HG03442 (cell line): ENCODE results near the gene U2SURP.

Source experiments
- ATAC-seq: cut with Tn5 transposase; IDR thresholded peaks from one replicate; pipeline ENCODE4 v1.9.1; 2021; ENCODE audit warnings: mild to moderate bottlenecking, moderate library complexity; ENCODE audit not compliant: unreplicated experiment

U2SURP gene

DNA sequence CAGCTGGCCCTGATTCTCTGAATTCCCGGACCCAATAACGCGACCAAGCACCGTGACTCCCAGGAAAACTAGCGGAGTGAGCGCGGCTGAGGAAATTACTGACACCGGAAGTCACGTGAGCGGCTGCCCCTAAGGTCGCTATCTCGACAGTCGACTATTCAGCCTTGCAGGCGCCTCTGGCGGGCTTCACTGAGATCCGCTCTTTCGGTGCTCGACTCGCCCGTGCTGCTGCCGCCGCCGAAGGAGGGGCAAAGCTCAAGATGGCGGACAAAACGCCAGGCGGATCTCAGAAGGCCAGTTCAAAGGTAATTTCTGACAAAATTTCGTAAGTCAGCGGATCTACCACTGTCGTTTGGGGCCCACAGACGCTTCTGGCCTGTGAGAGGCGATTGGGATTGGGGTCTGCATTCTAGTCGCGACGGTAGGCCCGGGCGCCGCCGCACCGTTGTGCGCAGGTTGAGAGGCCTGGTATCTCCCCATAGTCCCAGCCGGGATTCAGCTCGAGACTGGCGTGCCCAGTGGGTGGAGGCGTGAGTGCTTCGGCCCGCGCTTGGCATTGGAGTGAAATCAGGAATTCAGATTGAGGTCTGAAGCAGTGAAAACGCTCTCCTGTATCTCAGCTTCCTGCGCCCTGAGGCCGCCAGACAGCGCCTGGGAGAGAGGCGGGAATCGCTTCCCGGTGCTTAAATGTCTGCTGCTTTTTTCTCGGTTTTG lies at the start of gene U2SURP:
Gene U2SURP, plus strand, starts transcription at position 202 of the 714 bp plus-strand sequence. Its CDS starts 59 bp downstream, at position 261.
- ATAC-seq, result peak; percentile 87

- ATAC-seq, result no peak
Observed at GRCh38 chr3:142951794-142952193, 49.6 kb upstream of the U2SURP start.

GRCh38 chr3:142952272-142953193 lies 48.8 kb upstream of the U2SURP start:
- ATAC-seq, result no peak

DNA sequence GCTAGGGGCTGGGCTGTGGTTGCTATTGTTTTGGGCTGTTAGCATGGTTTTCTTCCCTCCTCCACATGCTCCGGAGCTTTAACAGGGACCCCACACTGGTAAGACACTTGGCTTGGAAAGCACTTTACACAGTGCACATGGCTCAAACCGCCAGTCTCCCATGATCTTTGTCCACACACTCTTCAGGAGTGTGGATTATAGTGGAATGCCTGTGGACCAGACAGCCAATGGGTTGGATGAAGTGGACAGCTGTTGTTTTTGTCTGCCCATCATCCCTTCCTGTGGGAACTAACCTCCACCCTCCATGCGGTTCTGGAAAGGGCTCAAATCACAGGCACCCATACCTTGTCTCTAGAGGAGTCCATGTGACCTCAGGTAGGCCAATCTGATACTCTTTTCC lies 47.9 kb upstream of the U2SURP start:
- no peak for ATAC-seq

GRCh38 chr3:142958707-142959106 lies 42.7 kb upstream of the U2SURP start:
- ATAC-seq, result no peak

- ATAC-seq, result no peak
Observed at GRCh38 chr3:142960322-142960850, 41.0 kb upstream of the U2SURP start.

DNA sequence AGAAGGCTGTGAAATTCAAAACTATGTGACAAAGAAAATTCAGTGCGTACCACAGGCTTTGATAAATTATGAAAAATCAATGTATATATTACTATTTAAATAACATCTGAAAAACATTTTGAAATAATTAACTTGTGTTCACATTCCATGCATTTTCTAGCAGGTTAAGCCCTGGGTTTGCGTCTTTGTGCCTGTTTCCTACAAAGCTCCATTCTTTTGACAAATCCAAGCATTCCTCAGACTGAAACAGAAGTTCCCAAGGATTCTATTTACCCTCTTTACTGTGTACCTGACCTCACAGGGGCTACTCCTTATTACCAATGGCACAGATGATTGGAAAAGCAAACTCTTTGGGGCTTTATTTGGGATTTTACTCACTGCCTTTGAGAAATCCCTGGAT lies 39.8 kb upstream of the U2SURP start:
- ATAC-seq, result no peak

GRCh38 chr3:142962175-142962519 lies 39.2 kb upstream of the U2SURP start:
- no peak for ATAC-seq

DNA sequence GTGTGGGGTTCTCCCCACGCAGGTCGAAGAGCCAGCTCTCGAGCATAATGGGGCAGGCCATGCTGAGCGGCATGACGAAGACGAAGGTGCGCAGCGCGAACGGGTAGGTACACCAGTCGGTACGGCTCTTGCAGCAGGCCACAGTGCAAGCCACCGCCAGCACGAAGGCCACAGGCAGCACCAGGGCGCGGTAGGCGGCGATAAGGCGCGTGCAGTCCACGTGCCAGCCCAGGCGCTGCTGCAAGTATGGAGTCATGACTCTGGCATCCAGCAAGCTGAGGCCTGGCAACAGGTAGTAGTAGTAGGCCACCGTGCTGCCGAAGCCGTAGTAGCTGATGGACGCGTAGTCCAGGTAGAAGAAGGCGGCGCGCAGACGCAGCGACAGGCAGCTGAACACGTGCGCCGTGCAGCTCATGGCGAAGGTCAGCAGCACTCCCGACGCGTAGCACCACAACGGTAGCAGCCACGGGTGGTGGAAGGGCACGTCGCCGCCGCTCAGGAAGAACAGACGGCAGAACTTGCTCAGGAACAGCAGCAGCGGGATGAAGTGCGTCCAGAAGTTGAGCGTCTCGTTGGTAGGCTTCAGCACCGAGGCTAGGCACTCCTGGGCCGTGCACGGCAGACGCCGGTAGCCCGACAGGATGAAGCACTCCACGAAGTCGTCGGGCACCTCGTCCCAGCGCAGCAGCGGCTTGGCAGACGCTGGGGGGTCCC lies 38.7 kb upstream of the U2SURP start:
- ATAC-seq, result no peak

DNA sequence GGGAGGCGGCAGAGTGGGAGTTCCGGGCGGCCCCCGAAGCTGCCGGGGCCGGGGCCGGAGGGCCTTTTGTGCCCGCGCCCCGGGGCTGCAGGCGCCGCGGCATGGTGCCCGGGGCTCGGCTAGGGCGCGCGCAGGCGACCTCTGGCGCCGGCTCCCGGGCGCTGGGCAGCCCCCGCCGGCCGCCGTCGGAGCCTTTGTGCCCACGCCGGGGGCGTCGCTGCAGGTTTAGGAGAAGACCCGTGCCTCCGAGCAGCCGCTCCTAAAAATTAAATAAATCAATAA lies 38.2 kb upstream of the U2SURP start:
- ATAC-seq, result no peak

GRCh38 chr3:142963516-142964448 lies 37.6 kb upstream of the U2SURP start, which contains the start of gene PAQR9:
Gene PAQR9 (minus strand): TSS chr3:142963674. CDS start chr3:142963336, 338 bp downstream.
- ATAC-seq, result no peak

DNA sequence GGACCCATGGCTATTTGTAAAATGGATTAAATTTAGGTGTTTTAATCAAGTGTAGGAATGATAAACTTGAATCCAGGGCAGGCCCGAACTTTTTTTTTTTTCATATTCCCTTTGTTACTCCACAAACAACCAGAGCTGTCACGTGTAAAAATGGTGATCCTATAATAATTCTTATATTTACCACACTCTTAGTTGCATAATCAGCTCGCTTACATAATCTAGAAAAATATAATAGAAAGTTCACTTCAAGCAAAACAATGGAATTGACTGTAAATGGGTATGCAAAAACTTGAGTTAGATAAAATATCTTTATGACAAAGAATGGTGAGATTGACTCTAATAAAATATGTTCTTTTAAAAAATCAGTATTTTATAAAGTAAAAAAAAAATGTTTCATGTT lies 35.8 kb upstream of the U2SURP start:
- ATAC-seq, result no peak

GRCh38 chr3:142966808-142967207 lies 34.6 kb upstream of the U2SURP start:
- no peak for ATAC-seq

DNA sequence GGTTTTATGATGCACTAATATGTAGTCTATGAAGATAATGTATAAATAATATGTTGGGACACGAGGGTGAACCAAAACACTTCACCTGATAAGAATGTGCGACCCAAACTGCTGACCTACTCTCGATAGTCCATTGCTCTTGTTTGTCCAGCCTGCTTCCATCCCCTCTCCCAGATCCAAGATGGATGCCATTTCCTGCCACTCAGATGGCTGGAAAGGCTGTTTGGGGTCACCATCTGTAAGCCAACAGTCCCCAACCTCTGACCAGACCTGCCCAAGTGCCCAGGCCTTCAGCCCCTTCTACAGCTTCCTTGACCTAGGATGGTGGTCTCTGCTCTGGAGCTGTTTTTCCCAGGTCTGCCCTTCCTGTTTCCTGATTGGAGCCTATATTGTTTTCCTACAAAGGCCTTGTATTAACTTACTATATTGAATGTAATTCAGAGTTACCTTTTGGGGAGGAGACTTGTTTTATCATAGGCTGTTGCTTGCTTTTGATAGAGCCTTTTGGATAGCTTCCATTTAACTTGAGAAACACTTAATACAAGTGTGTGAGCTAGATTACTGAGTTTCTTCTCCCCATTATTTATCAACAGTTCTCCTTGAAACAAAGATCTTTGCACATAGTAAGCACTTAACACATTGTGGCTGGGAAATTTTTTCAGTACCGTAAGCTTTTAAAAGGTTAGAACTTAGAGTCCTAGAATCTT lies 32.9 kb upstream of the U2SURP start:
- ATAC-seq, result no peak

DNA sequence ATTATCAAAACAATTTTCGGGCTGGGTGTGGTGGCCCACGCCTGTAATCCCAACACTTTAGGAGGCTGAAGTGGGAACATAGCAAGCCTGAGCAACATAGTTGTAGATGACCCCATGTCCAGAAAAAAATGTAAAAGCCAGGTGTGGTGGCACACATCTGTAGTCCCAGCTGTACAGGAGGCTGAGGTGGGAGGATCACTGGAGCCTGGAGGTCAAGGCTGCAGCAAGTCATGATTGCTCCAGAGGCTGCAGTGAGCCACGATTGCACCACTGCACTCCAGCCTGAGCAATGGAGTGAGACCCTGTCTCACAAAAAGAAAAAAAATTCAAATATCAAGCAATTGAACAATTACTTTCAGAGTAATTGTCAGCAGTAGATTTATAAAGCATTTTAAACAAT lies 29.9 kb upstream of the U2SURP start:
- no peak for ATAC-seq

DNA sequence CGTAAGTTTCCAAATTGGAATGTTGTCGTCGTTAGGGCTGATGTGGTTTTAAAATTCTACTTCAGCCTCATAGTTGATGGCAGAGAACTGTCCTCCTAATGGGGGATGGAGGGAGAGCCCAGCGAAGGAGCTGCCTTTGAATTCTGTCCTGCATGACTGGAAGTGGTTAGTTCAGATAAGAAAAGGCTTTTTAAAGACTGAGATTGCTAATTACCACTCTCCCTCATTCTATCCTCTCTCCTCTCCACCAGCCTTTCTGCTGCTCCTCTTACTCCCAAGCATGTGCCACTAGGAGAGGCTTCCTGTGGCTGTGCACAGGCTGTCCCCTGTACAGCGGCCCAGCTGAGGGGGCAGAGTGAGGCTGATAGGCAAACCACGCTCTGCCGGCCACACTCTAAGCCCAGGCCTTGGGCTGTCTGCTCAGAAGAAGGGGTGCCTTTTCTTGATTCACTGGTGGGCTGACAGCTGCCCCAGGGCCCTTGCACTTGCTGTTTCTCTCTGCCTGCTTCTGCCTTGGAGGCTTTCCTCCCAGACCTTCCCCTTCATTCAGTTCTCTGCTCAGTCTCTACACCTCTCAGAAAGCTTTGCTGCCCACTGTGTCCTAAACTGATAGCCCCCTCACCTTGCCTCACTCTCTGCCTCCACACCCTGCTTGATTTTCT lies 29.1 kb upstream of the U2SURP start:
- ATAC-seq, result no peak

DNA sequence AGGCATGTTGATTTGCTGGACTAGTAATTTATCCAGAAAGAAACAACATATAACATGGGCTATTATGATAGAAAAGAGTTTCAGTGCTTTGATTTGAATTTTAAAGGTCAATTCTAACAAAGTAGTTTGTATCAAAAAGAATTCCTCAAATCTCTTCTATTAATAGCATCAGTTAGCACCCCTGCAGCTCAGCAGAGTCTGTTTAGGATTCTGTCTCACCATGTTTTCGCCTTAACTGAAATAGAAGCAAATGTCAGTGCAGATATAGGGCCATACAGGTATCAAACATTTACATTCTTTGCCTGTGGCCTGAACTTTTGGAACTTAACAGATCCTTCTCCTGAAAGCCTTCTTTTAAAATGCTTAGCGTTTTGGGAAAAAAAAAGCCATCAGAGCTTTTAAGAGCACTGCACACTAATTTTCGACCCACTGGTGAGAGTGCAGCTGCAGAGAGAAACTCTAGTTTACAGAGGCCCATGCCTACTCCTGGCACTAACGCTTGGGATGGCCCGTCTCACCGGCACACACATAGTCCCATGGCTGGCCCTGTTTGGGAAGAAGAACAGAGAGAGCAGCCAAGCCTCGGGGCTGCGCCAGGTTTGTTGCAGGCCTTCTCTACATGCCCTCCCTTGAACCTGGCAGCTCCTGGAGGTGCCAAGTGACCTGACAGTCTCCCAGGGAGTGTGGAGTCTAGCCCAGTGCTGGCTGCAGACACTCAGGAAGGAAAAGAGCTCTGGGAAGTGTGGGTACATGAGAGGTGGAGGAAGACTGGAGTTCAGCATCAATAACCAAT lies 28.0 kb upstream of the U2SURP start:
- no peak for ATAC-seq

DNA sequence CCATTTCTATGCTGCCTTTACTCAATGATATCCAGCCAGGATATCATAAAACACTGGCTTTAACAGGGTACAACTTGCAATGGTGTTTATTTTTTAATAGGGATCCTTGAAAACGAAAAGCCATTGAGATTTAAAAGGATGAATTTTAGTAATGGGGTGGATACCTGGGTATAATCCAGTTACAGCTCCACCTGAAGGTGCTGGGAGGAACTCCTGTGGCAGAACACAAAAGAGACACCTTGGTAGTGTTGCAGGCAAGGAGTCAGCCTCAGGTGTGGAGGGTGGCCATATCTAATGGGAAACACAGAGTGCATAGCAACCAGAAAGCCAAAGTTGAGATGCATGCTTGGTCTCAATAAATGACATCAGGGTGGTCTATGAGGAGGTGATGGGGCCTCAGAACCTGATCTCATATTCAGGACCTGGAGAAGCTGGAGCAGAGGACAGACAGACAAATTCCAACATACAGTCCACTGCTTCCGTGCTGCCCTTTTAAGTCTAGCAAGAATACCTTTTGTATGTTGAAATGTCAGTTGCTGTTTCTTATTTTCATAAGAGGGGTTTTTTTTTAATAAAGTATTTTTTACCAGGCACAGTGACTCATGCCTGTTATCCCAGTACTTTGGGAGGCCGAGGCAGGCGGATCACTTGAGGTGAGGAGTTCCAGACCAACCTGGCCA lies 25.9 kb upstream of the U2SURP start:
- no peak for ATAC-seq
